OCI-LY7 (cell line): ENCODE data around the gene LRP5. TPM values are rescaled to one million over a fixed set of nuclear protein-coding genes. Genes with fewer than 3 reads are reported as not detected.
A peak's percentile ranks its signal among the peaks of the same experiment; 100 is the strongest.

Source experiments
- BruUV-seq: library from RNA; stranded (reverse); fragments of 400-500 nt; replicated peaks from 2 replicates; lab custom pipeline; 2021; lab: Mats Ljungman, UMichigan
- CTCF ChIA-PET: fragments of 300-600 bp; sonication (Branson Sonifier 250); formaldehyde crosslinking; loops from one replicate; lab custom pipeline; 2022; ENCODE audit warnings: antibody characterized with exemption; ENCODE audit not compliant: unreplicated experiment; lab: Charles Lee
- POLR2A ChIA-PET: fragments of 300-600 bp; sonication (Branson Sonifier 250); formaldehyde crosslinking; loops from one replicate; lab custom pipeline; 2022; ENCODE audit warnings: antibody characterized with exemption; lab: Charles Lee
- DNase-seq: peaks from one replicate; pipeline ENCODE4 v3.0.0-alpha.2; 2015; ENCODE audit warnings: low spot score
- H2AFZ ChIP-seq: fragments of 200-600 bp; sonication (generic), shearing (Covaris generic); 2 replicates; pipeline ENCODE4 v1.6.1; 2014; ENCODE audit warnings: mild to moderate bottlenecking, antibody characterized with exemption, low read length, moderate library complexity
- H3K27ac ChIP-seq: fragments of 200-600 bp; sonication (generic); 2 replicates; pipeline ENCODE4 v1.5.1; 2014; ENCODE audit warnings: mixed run types, low read depth, mild to moderate bottlenecking, moderate library complexity, low read length, inconsistent platforms; ENCODE audit not compliant: poor library complexity, severe bottlenecking
- H3K36me3 ChIP-seq: fragments of 200-600 bp; sonication (generic); 2 replicates; pipeline ENCODE4 v1.6.1; 2014; ENCODE audit warnings: mild to moderate bottlenecking, antibody characterized with exemption, low read length, moderate library complexity, mixed read lengths; ENCODE audit not compliant: insufficient read depth
- H3K4me1 ChIP-seq: fragments of 200-600 bp; sonication (generic); 2 replicates; pipeline ENCODE4 v1.5.1; 2014; ENCODE audit warnings: mild to moderate bottlenecking, low read length; ENCODE audit not compliant: insufficient read depth, poor library complexity, severe bottlenecking
- H3K4me2 ChIP-seq: fragments of 200-600 bp; sonication (generic); 2 replicates; pipeline ENCODE4 v1.6.1; 2014; ENCODE audit warnings: mild to moderate bottlenecking, low read length
- H3K4me3 ChIP-seq: fragments of 200-600 bp; sonication (generic); 2 replicates; pipeline ENCODE4 v1.5.1; 2014; ENCODE audit warnings: mild to moderate bottlenecking, low read depth, low read length; ENCODE audit not compliant: poor library complexity, severe bottlenecking
- H3K79me2 ChIP-seq: fragments of 200-600 bp; sonication (generic); 2 replicates; pipeline ENCODE4 v1.6.1; 2016; ENCODE audit warnings: low read depth, mild to moderate bottlenecking, low read length, moderate library complexity, mixed read lengths; ENCODE audit not compliant: insufficient read depth
- H3K9me2 ChIP-seq: fragments of 200-600 bp; sonication (generic); 2 replicates; pipeline ENCODE4 v1.6.1; 2016; ENCODE audit warnings: mild to moderate bottlenecking, low read length, mixed read lengths; ENCODE audit not compliant: insufficient read depth
- H3K9me3 ChIP-seq: fragments of 200-600 bp; sonication (generic); 2 replicates; pipeline ENCODE4 v1.6.1; 2014; ENCODE audit warnings: mild to moderate bottlenecking, mixed run types, low read length, mixed read lengths
- H4K20me1 ChIP-seq: fragments of 200-600 bp; sonication (generic); 2 replicates; pipeline ENCODE4 v1.6.1; 2014; ENCODE audit warnings: mild to moderate bottlenecking, antibody characterized with exemption, low read length, moderate library complexity, mixed read lengths; ENCODE audit not compliant: insufficient read depth
- CTCF ChIP-seq: fragments of 200-600 bp; sonication (generic); conservative IDR thresholded peaks from 2 replicates; pipeline ENCODE4 v1.5.1; 2014; ENCODE audit warnings: mild to moderate bottlenecking, antibody characterized with exemption, low read length, moderate library complexity, mixed read lengths
- EZH2phosphoT487 ChIP-seq: fragments of 200-600 bp; sonication (generic); IDR thresholded peaks from 2 replicates; pipeline ENCODE4 v1.6.1; 2018; ENCODE audit warnings: low read depth, borderline replicate concordance, mild to moderate bottlenecking, mixed run types, antibody characterized with exemption, low read length, moderate library complexity, mixed read lengths
- intact Hi-C: fragments of 100-400 bp; cut with micrococcal nuclease; formaldehyde crosslinking; loops from one replicate; pipeline ENCODE4 v1.10.0; 2022; ENCODE audit not compliant: unreplicated experiment
- total RNA-seq, 2 experiments: library from RNA; depleted of rRNA in 1 of 2; stranded (reverse); fragments of >200 nt in 1 of 2; shearing (Covaris generic) in 1 of 2; gene quantifications; 2 replicates each; pipeline ENCODE4 v1.2.3, GENCODE V29; 2014 to 2022

Gene LRP5
- total RNA-seq, 2 experiments from 2014 or later: 0.60 TPM; not detected in 1

DNA sequence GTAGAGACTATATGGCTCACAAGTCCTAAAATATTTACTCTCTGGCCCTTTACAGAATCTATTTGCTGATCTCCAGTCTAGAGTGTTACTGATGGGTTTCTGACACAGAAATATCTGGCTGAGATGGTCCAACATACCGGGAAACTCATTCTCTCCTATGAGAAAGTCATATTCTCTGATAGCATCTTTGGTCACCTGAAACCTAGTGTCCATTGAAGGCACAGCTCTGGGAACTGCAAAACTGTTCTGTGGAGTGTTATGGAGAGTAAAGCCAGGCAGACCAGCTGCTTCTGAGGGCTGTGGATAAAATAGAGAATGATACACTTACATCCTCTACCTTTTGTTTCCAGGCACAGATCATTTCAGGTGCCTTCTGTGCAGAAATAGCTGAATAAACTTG, 38.1 kb upstream of the LRP5 start:
- POLR2A ChIA-PET: interaction anchor here (0.6 kb wide), 2 partner anchors 10 to 142 kb away, joined by 5 to 7 read pairs; no protein-coding TSS in a partner anchor
- peaks cover 26% of the 10 kb centered on the region for H3K36me3 ChIP-seq
- CTCF ChIA-PET: no interaction called here

GRCh38 chr11:68275721-68276507, 36.5 kb upstream of the LRP5 start:
- Histone ChIP-seq H2AFZ (no peak overlapping the region), H3K36me3 (peaks cover 15% of the 10 kb centered on the region), H3K4me1 (peaks cover 19% of the 10 kb centered on the region), H3K4me2 (no peak overlapping the region), H3K79me2 (peaks cover 13% of the 10 kb centered on the region), H3K9me2 (no peaks in the 10 kb centered on the region), H3K9me3 (peaks cover 23% of the 10 kb centered on the region; the same call in 1 of the 2 replicates), H3K27ac (no peak overlapping the region), H4K20me1 (no peaks in the 10 kb centered on the region), H3K4me3 (no peak overlapping the region)
- ChIA-PET CTCF (no interaction called here), POLR2A (no interaction called here)
- BruUV-seq: no TSS peak
- TF ChIP-seq CTCF (no peak), EZH2phosphoT487 (no peak)
- intact Hi-C loops: loop anchor here (10.0 kb wide), 1 partner anchor 271 kb away; the partner anchor contains the start of gene UNC93B1
- no peak for DNase-seq

More for the DNA sequence above, 38.1 kb upstream of the LRP5 start:
- peaks cover 33% of the 10 kb centered on the region for H3K4me1 ChIP-seq
- peaks cover 23% of the 10 kb centered on the region; the same call in 1 of the 2 replicates for H3K9me3 ChIP-seq
- peak overlapping the region; percentile 9 for H3K4me3 ChIP-seq
- intact Hi-C loops: loop anchor here (10.0 kb wide), 1 partner anchor 270 kb away; the partner anchor contains the start of gene UNC93B1
- H3K9me2 ChIP-seq: no peaks in the 10 kb centered on the region
- peak overlapping the region; percentile 96 for H3K27ac ChIP-seq
- peaks cover 29% of the 10 kb centered on the region for H3K79me2 ChIP-seq
- H4K20me1 ChIP-seq: no peaks in the 10 kb centered on the region
- no TSS peak for BruUV-seq
- TF ChIP-seq CTCF: no peak
- TF ChIP-seq EZH2phosphoT487: no peak
- DNase-seq: no peak
- peak overlapping the region; percentile 9; the same call in 1 of the 2 replicates for H3K4me2 ChIP-seq
- H2AFZ ChIP-seq: no peak overlapping the region; the same call in 1 of the 2 replicates

DNA sequence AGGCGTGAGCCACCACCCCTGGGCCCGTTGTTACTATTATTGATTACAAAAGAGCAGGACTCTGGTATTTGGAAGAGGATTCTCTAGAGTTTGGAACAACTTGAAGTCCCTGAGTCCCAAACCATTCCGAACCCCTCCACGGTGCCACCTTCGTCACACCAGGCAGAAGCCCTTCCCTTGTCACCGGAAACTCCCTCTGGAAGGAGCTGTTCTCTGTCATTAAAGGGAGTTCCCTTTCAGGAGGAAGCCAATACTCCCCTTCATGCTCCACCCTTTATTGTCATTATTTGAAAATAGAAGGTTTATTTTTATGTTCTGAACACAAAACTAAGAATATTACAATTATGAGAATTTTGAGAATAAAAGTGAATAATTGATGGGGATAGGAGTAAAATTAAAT, 35.5 kb upstream of the LRP5 start:
- no peak overlapping the region for H2AFZ ChIP-seq
- ChIA-PET POLR2A (interaction anchor here (0.6 to 1.5 kb wide), 2 partner anchors 13 to 34 kb away, joined by 3 read pairs; no protein-coding TSS in a partner anchor), CTCF (no interaction called here)
- no peaks in the 10 kb centered on the region for H4K20me1 ChIP-seq
- H3K4me2 ChIP-seq: no peak overlapping the region
- H3K79me2 ChIP-seq: peaks cover 4% of the 10 kb centered on the region; the same call in 1 of the 2 replicates
- no peak for DNase-seq
- no peaks in the 10 kb centered on the region for H3K9me2 ChIP-seq
- no peak overlapping the region for H3K27ac ChIP-seq
- H3K4me1 ChIP-seq: peaks cover 24% of the 10 kb centered on the region
- no TSS peak for BruUV-seq
- intact Hi-C loops: loop anchor here (10.0 kb wide), 1 partner anchor 272 kb away; the partner anchor contains the start of gene UNC93B1
- H3K9me3 ChIP-seq: peaks cover 23% of the 10 kb centered on the region; the same call in 1 of the 2 replicates
- H3K36me3 ChIP-seq: peaks cover 15% of the 10 kb centered on the region
- H3K4me3 ChIP-seq: no peak overlapping the region
- TF ChIP-seq CTCF: no peak
- no peak for TF ChIP-seq EZH2phosphoT487
